Measurements from ENCODE around the gene HOXC6. TPM values are rescaled to one million over a fixed set of nuclear protein-coding genes. Genes with fewer than 3 reads are reported as not detected.
A peak's percentile ranks its signal among the peaks of the same experiment; 100 is the strongest.

HOXC6 gene
- total and polyA plus RNA-seq, 9 of the 15 experiments (the other 6 are each of a cell fraction or from before 2014, with no cell fraction given) = 0.06 to 4.0 (median 1.4) TPM

DNA sequence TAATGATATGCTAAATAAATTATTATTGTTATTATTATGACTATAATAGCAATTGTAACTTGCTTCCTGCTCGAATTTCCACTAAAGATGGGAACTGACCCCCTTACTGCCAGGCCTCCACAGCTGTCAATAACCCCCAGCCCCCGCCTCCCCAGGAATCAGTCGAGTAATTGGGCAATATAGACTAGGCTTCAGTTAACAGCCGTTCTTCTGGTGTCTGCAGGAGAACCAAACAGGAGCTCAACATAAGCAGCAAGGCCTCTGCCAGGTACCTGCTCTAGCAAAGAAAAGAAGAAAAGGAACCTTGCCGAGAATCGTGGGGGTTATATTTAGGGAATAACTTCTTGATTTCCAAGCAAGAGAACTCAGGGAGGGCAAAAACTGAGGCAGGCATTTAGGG is 47.2 kb downstream of the HOXC6 start:
- Histone ChIP-seq H3K9ac (ENCODE audit: insufficient read depth in 1 of 2, low read depth in 2 of 2, low read length in 2 of 2) (no peak overlapping the region), H3K27me3 (ENCODE audit: control insufficient read depth in 2 of 2, insufficient read depth in 2 of 2, low read length in 2 of 2) (0 out of 5 replicates have a peak, but pooled peaks cover 0 to 3% of the 10 kb centered on the region in 2 experiments), H3K36me3 (ENCODE audit: control insufficient read depth, insufficient read depth, low read length) (no peaks in the 10 kb centered on the region), H3K4me2 (ENCODE audit: insufficient read depth, low read length) (no peak overlapping the region), H3K9me1 (ENCODE audit: control insufficient read depth, insufficient read depth, low read length) (no peaks in the 10 kb centered on the region), H3K4me3 (no peak overlapping the region), H4K20me1 (replicated peaks; ENCODE audit: control insufficient read depth, insufficient read depth, low read length) (no peaks in the 10 kb centered on the region), H2AFZ (ENCODE audit: low read depth, low read length) (no peak overlapping the region), H3K9me3 (replicated peaks; ENCODE audit: control insufficient read depth, insufficient read depth, low read depth, low read length) (no peaks in the 10 kb centered on the region), H3K4me1 (replicated peaks in 1 of 2; ENCODE audit: control insufficient read depth in 2 of 2, insufficient read depth in 2 of 2, low read length in 2 of 2) (peaks cover 0 to 5% of the 10 kb centered on the region in 2 experiments; a peak in 3 of 5 replicates), H3K27ac (ENCODE audit: extremely low read depth, low read depth, low read length) (no peak overlapping the region), H3K79me2 (ENCODE audit: control insufficient read depth, insufficient read depth, low read length) (no peaks in the 10 kb centered on the region)
- in situ Hi-C loops (cut with MboI) = no loop called here
- intact Hi-C loops (cut with micrococcal nuclease) = no loop called here
- FAIRE-seq = no peak
- CTCF ChIA-PET (ENCODE audit: low intra/inter-chr PET ratio) = no interaction called here
- 17% methylated on average over 6 of the region's 6 CpGs for WGBS (ENCODE audit: insufficient coverage, low coverage, missing lambda C conversion rate)
- TF ChIP-seq ZZZ3 (IDR thresholded peaks at IDR 0.05) = no peak
- POLR2A ChIA-PET = interaction anchor here (0.7 to 0.9 kb wide), 2 partner anchors 157 to 187 kb away, joined by 3 to 4 read pairs; no protein-coding TSS in a partner anchor
- DNase-seq (ENCODE audit: extremely low read depth in 1 of 4, low spot score in 3 of 4) = no peak
- no TSS peak for BruUV-seq (replicated peaks)
- no peak for ATAC-seq

DNA sequence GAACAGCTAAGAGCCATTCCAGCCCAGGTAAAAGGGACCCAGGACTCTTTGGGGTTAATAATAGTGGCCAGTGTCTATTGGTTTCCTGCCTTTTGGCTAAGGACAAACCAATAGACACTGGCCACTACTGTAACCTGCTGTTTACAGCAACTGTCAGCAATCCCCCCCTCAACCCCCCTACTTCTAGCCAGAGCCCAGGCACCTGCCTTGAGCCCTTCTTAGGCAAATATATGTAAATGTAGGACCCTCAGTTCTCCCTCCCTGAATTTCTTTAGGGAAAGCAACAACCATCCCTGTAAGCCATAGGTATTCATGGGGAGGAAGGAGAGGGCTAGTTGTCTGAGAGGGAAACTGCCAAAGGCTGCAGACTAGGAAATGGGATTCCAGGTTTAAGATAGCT is 47.7 kb downstream of the HOXC6 start:
- DNase-seq (ENCODE audit: extremely low read depth in 1 of 4, low spot score in 3 of 4) (no peak), FAIRE-seq (no peak), ATAC-seq (0 out of 3 replicates have a peak, but pooled peaks have one; percentile 40)
- Histone ChIP-seq H3K27ac (ENCODE audit: extremely low read depth, low read depth, low read length) (no peak overlapping the region), H3K9me1 (ENCODE audit: control insufficient read depth, insufficient read depth, low read length) (no peaks in the 10 kb centered on the region), H3K9ac (ENCODE audit: insufficient read depth in 1 of 2, low read depth in 2 of 2, low read length in 2 of 2) (no peak overlapping the region), H3K9me3 (replicated peaks; ENCODE audit: control insufficient read depth, insufficient read depth, low read depth, low read length) (no peaks in the 10 kb centered on the region), H3K4me2 (ENCODE audit: insufficient read depth, low read length) (no peak overlapping the region), H3K4me1 (replicated peaks in 1 of 2; ENCODE audit: control insufficient read depth in 2 of 2, insufficient read depth in 2 of 2, low read length in 2 of 2) (peaks cover 0 to 5% of the 10 kb centered on the region in 2 experiments; a peak in 3 of 5 replicates), H3K36me3 (ENCODE audit: control insufficient read depth, insufficient read depth, low read length) (no peaks in the 10 kb centered on the region), H3K27me3 (ENCODE audit: control insufficient read depth in 2 of 2, insufficient read depth in 2 of 2, low read length in 2 of 2) (0 out of 5 replicates have a peak, but pooled peaks cover 0 to 2% of the 10 kb centered on the region in 2 experiments), H4K20me1 (replicated peaks; ENCODE audit: control insufficient read depth, insufficient read depth, low read length) (no peaks in the 10 kb centered on the region), H2AFZ (ENCODE audit: low read depth, low read length) (no peak overlapping the region), H3K79me2 (ENCODE audit: control insufficient read depth, insufficient read depth, low read length) (no peaks in the 10 kb centered on the region), H3K4me3 (no peak overlapping the region)
- POLR2A ChIA-PET = interaction anchor here (0.8 to 0.9 kb wide), 2 partner anchors 25 to 188 kb away, joined by 3 to 4 read pairs; no protein-coding TSS in a partner anchor
- CTCF ChIA-PET (ENCODE audit: low intra/inter-chr PET ratio) = no interaction called here
- intact Hi-C loops (cut with micrococcal nuclease) (no loop called here), in situ Hi-C loops (cut with MboI) (no loop called here)
- BruUV-seq (replicated peaks) = no TSS peak
- TF ChIP-seq ZNF212 (CRISPR knock-in tag; IDR thresholded peaks at IDR 0.05) (no peak), ZKSCAN1 (IDR thresholded peaks at IDR 0.05; ENCODE audit: low read depth, low read length) (no peak), RBM34 (IDR thresholded peaks at IDR 0.05; ENCODE audit: borderline replicate concordance, insufficient read depth, low read length) (no peak), ZKSCAN8 (CRISPR knock-in tag; IDR thresholded peaks at IDR 0.05) (no peak), ZNF586 (CRISPR knock-in tag; conservative IDR thresholded peaks at IDR 0.05) (no peak), KLF13 (tag; IDR thresholded peaks at IDR 0.05; ENCODE audit: borderline replicate concordance, low read depth) (no peak), CBX8 (IDR thresholded peaks at IDR 0.05; ENCODE audit: borderline replicate concordance, extremely low read depth, low read depth, low read length, poor library complexity, severe bottlenecking) (no peak)
- TF ChIP-seq, protein P1, sequence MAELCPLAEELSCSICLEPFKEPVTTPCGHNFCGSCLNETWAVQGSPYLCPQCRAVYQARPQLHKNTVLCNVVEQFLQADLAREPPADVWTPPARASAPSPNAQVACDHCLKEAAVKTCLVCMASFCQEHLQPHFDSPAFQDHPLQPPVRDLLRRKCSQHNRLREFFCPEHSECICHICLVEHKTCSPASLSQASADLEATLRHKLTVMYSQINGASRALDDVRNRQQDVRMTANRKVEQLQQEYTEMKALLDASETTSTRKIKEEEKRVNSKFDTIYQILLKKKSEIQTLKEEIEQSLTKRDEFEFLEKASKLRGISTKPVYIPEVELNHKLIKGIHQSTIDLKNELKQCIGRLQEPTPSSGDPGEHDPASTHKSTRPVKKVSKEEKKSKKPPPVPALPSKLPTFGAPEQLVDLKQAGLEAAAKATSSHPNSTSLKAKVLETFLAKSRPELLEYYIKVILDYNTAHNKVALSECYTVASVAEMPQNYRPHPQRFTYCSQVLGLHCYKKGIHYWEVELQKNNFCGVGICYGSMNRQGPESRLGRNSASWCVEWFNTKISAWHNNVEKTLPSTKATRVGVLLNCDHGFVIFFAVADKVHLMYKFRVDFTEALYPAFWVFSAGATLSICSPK (IDR thresholded peaks at IDR 0.05; ENCODE audit: borderline replicate concordance) = no peak
- TF ChIP-seq, protein P2, sequence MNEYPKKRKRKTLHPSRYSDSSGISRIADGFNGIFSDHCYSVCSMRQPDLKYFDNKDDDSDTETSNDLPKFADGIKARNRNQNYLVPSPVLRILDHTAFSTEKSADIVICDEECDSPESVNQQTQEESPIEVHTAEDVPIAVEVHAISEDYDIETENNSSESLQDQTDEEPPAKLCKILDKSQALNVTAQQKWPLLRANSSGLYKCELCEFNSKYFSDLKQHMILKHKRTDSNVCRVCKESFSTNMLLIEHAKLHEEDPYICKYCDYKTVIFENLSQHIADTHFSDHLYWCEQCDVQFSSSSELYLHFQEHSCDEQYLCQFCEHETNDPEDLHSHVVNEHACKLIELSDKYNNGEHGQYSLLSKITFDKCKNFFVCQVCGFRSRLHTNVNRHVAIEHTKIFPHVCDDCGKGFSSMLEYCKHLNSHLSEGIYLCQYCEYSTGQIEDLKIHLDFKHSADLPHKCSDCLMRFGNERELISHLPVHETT (CRISPR knock-in tag; conservative IDR thresholded peaks at IDR 0.05 in 1 of 2, IDR thresholded peaks at IDR 0.05 in 1 of 2) = no peak
